Stimulated activated CD4-positive, alpha-beta T cell treated with anti-CD3 and anti-CD28 coated beads, Interleukin-4, amount 100 ng/mL, for 24 hours (primary cell): ENCODE results near the gene GPR68.

ENCODE experiments used
- DNase-seq: peaks from one replicate; pipeline ENCODE4 v3.0.0-alpha.2; 2020

The GPR68 gene, protein sequence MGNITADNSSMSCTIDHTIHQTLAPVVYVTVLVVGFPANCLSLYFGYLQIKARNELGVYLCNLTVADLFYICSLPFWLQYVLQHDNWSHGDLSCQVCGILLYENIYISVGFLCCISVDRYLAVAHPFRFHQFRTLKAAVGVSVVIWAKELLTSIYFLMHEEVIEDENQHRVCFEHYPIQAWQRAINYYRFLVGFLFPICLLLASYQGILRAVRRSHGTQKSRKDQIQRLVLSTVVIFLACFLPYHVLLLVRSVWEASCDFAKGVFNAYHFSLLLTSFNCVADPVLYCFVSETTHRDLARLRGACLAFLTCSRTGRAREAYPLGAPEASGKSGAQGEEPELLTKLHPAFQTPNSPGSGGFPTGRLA

DNA sequence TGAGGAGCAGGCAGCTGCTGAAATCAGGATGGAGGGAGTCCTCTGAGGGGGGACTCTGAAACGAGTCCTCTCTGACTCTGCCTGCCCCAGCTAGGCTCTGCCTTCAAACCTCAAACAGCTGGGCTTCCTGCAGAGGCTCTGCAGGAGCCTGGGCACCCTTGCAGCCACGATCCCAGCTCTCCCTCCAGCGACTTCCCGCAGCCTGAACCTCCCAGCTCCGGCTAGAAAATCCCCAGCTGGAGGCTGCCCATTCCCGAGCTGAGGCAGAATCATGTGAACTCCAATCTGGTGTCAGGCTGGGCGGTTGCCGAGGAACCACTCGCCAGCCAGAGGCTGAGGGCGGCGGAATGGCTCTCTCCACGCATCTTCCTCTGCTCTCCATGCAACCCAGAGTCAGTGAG lies at the start of gene GPR68:
Gene GPR68 (minus strand): TSS at position 204 of the 401 bp plus-strand sequence. CDS start 9,654 bp downstream, outside the sequence.
- no peak for DNase-seq

DNA sequence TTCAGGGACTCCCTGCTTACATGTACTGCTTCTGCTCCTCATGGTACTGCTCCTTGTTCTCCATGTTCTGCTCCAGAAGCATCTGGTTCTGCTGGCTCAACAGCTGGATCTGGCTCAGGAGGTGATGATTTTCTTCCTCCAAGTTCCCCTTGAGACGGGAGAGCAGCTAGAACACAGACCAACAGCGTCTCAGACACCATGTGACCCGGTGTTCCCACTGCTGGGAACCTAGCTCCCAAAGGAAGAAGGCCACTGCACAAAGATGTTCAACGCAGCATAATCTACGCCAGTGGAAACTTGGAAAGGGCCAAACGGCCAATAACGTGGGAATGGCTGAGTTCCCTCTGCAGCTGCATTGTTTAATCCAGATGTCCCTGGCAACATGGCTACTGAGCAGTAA lies 49.6 kb upstream of the GPR68 start:
- no peak for DNase-seq

DNA sequence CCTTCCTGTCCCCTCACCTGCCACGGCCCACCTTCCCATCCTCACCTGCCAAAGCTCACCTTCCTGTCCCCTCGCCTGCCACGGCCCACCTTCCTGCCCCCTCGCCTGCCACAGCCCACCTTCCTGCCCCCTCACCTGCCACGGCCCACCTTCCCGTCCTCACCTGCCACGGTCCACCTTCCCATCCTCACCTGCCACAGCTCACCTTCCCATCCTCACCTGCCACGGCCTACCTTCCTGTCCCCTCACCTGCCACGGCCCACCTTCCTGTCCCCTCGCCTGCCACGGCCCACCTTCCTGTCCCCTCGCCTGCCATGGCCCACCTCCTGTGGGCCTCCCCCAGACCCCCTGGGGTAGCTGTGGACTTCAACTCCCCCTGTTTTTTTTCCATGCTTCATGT lies 48.8 kb upstream of the GPR68 start:
- DNase-seq = no peak

DNA sequence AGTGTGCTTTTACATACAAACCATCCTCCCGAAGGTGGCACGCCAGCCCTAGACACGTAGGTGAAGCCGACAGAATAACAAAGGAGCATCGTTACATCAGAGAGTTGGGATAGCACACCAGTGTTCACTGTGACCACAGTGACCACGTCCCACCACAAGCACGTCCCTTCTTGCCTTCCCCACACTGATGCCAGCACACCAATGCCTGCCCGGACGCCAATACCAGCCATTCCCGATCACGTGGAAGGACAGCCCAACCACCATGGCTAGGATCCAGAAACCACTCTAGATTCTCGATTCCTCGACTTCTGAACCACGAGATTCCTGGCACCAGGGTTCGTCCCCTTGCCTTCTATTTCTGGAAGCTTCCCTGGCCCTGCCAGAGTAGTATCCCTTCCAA lies 48.0 kb upstream of the GPR68 start:
- DNase-seq = no peak

DNA sequence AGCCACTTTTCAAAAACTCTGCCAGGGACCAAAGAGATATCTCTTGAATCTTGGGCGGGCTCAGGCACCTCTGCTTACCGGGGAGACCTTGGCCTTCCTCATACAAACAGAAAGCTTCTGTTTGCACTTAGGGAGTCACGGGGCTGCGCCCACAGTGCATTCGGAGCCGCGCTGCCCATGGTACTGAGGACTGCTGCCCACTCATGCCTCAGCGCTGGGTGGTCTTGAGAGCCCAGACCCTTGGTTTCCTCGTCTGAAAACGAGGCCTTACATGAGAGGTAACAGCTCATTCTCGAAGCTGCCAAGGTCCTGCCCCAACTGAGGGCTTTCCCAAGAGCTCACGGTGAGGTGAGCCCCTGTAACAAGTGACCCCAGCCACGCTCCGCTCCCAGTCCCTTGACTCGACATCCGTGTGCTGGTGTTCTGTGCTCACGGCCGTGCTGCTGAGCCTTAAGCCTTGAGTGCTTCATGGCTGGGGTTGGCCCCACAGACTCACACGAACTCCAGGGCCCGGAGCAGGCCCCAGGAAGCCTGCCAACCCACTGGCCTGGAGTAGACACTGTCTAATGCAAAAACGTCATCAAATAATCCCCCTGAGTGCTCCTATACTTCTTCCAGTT lies 47.4 kb upstream of the GPR68 start:
- no peak for DNase-seq

DNA sequence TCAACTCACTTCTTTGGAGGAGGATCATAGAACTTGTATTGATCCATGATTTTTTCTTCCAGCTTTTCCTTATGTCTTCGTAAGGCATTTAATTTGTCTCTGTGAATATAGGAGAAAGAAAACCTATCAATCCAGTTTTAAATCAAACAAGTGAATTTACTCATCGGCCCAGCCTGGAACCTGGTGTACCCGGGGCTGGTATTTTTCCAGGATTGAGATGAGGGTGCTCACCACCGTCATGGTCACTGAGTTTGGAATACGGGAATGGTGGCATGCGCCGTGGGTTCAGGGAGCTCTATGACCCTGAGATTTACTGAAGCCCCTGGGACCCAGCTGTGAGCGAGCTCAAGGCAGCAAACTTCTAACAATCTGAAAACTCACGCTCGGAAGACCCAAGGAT lies 46.5 kb upstream of the GPR68 start:
- DNase-seq = no peak

DNA sequence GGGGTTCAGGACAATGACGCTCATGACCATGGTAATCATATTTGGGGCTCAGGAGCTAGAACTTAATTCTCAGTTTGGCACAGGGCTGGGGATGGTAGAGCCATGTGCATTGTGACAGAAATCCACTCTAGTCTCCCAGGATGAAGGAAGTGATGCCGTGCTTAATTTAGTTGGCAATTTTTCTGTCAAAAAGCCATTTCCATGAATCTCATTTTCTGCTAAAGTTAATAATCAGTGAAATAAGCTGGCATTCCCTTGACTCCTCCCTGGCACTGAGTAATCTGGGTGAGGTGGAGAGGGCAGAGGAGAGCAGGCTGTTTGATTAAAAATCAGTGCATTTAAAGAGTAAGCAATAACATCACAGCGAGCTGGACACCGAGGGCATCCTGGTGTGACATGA lies 45.0 kb upstream of the GPR68 start:
- DNase-seq = no peak

DNA sequence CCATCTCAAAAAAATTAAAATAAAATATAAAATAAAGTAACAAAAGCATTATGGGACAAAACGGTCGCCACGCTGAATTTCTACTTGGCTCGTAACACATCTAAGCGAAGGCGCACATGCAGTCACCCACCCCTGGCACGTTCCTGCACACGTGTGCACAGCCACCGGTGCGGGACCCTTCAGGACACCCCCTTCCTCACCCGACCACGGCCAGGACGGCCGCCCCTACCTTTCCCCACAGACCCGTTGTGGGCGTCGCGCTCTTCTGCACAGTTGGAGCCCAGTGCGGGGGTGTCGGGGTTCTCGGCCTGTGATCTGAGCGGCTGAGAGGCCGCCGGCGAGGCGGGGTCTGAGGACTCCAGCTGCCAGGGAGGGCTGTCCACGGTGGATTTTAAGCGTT lies 44.4 kb upstream of the GPR68 start:
- DNase-seq = no peak

DNA sequence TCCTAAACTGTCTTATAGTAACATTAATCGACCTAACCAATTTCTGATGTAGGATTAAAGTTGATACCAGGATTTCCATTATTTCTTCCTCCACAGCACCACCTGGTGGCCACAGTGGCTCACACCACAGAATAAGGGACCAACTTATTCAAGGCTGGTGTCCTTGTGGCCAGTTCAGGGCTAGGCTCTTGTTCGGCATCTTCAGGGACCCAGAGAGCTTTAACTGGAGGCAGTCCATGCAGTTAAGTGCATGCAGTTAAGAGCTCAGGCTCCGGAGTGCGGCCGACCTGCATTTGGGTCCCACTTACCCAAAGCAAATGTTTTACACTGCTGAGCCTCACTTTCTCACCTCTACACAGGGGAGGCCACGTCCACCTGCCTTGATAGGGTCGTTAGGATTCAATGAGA lies 42.0 kb upstream of the GPR68 start:
- peak; percentile 88 for DNase-seq

DNA sequence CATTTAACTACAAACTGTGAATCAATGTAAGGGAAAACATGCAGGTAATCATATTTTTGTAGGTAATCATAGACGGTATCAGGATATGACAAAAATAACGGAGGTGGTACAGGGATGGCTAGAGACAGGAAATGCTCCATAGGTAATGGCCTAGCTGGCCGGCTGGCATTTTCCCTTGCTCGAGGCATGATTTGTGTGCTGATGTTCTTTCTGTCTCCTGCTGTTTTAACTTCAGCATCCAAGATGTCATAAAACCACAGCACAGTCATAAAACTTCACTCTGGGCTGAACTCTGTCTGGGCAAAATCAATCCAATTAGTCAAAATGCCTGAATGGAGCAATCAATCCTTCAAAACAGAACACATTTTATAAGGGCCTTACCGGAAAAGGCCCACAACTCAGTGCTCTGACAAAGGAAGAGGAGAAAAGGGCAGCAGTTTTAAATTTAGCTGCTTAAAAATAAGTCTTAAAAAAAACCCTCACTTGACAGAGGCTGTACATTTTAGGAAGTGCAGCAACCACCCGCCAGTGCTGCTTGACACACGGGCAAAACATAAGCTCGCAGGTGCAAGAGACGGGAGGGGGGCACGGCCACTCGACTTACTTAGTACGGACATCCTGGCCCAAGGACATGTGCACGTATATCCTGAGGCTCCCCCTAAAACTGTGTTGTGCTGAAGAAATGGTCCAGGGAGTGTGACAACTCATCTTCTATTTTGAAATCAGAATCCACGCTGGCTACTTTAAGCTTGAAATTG lies 40.5 kb upstream of the GPR68 start:
- DNase-seq = no peak

DNA sequence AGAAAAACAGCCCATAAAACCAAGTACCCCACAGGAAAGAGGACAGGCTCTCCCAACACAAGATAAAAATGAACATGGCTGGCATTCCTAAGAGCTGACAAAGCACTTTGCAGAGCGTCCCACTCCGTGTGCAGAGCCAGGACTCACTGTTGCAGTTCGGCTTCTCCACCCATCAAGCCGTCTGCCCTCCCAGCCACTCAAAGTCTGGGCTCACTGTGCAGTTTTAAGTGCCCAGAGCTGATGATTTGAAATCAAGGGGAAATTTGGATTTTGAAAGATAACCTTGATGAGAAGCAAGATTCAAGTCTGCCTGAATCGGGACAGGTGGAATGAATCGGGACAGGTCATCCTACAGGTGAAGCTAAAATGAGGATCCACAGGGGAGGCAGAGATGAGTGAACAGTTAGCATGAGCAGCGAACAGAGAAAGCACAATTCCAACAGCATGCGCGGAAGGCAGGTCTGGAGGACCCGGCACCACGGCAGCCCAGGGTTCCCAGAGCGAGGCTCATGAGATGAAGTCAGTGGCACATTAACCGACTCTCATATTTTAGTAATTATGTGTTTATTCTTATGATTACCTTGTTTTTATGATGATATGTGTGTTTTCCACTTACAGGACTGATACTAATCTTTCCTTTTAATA lies 39.8 kb upstream of the GPR68 start:
- DNase-seq = no peak

DNA sequence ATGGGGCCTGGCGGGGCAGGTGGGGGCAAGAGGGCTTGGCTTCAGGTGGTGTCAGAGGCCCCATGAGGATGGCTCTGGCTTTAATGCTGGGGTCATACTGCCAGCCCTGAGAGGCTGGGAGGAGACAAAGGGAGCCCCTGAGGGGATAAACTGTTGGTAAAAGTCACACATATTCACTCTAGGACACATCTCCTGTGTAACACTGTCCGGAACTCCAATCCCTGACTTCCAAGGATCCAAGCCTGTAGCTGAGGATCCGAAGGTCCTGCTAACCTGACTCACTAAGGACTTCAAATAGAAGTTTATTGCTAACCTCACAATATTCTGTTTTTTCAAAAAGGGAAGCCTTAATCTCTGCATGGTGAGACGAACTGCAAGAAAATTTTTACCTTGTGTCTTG lies 39.2 kb upstream of the GPR68 start:
- no peak for DNase-seq

DNA sequence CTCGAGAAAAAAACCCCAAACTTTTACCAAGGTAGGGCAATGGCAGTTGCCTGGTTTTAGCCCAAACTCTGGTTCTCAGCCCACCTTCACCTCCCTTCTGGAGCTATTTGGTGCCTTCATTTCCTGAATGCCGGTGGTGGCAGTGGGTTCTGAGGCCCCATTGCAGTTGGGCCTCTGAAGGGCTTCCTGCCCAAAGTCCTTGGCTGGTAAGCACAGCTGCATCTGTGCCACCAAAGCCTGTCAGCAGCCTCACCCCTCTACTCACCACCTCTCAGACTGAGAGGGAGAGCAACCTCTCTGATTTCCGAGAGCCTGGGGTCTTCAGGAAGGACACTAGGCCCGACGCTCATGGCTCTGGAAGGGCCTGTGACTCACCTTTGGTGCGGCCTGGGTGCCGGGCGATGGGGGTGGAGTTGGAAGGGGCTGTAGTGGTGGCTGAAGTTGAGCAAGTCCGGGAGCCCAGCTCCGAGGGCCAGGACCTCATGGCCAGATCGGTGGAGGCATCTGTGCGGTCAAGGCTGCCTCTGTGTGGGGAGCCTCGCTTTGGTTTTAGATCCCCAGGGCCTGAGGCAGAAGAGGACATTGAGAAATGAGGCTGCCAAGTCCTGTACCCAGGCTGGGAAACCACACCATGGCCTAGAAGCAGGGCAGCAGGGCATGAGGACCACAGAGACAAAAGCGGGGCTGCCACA lies 38.6 kb upstream of the GPR68 start:
- no peak for DNase-seq

DNA sequence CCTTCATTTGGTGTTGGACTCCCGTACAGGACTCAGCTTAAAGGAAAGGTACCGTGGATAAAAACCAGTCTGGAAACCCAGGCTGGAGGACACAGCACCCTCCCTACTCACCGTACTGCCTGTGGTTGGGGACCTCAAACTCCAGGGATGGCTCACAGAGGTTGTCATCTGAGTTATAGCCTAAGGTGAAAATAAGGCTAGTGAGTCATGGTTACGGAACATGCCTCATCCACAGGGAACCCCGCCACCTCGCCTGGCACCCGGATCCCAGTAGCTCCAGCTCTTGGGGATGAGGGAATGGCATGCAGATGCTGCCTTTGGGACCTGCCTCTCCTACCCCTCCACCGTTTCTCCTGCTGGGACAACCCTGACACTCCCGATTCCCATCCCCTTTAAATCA lies 36.8 kb upstream of the GPR68 start:
- no peak for DNase-seq

DNA sequence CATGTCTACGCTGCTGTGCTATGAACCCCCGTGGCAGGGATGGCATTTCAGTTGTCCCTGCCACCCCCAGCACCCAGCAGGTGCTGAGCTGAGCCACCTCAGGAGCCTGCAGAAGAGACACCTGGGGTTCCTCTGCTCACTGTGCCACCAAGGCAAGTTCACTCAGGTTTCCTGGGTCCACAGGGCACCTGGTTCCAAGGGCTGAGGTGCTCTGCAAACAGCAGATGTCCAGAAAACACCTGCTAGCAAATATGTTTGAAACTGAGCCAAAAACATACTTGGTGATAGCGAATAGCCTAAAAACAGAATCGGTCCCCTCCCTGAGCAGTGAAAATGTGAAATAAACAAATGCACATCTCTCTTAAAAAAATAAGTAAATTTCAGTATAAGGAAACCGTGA lies 35.6 kb upstream of the GPR68 start:
- no peak for DNase-seq

DNA sequence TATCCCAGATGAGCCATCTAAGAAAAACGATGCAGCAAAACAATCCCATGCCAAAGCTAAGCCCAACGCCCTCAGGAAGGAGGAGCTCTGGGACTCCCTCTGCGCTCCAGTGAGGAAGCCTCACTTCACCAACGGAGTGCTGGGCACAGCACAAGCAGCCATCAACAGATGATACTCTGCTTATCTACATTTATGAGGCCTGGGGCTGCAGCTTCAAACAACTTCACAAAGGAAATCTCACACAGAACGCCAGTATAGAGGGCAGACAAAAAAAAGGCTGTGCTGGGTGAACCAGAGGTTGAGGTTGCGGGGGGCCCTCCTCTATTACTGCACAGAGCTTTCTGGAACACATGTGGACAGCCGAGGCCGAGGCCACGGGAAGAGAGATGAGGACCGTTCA lies 34.9 kb upstream of the GPR68 start:
- no peak for DNase-seq

DNA sequence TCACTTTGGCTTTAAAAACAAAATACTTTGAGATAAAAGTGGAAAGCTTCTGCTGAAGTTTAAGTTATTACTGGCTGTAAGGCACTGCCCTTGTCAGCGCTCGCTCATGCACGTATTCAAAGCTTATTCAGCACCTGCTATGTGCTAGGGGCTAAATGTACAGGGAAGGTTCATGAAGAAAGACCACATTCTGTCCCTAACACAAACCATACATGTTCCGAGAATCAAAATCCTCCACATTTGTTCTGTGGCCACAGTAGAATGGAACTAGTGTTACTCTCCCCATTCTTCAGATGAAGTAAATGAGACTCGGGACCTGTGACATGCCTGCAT lies 33.8 kb upstream of the GPR68 start:
- DNase-seq = no peak

DNA sequence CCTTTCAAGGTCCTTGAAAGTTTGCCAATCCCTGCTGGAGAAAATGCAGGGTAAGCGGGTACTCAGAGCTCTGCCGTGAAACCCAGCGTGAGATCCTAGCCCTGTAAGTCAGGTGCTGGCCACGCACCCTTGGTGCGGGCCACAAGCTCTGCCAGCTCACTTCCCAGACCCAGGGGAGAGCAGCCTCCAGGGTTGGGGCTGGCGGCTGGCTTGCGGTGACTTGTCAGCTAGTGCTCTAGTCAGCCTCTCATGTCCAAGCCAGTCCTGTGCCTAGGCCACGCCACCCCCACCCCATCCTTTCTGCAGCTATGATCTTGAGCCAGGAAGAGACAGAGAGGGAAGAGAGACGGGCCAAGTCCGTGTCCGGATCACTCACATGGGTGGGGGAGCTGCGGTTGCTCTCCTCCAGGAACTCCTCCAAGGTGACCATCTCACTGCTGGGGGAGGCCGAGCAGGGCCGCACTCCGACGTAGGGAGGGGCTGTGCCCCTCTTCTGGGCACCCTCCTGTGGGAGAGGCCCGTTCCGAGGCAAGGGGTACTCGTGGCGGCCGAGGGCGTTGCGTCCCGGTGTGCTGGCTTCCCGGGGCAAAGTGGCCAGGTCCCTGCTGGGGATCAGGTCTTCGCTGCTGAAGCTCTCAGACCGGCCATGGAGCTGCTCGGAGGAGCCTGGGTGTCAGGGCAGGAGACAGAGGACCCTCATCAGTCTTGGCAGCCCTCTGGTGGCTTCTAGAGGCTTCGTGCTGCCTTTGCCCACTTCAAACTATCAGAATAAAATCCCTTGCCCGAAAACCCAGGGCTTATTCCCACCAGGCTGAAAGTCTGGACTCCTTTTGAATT lies 33.3 kb upstream of the GPR68 start:
- DNase-seq = no peak

DNA sequence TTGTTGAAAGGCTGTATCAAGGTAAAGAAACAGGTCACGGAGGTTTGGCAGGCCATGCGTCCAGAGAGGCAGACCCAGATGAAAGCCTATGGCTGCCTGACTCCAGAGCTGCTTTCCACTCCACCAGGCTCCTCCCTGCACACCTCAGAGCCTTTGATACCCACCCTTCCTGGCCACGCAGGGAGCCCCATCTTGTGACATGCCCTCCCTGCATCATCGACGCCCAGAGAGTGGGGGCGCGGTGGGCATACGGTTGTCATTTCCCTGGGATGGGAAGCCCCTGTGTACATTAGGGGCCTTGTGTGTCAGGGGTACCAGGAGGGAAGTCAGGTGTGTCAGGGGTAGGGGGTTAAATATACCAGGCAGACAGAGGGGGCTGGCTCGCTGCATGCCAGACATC lies 30.3 kb upstream of the GPR68 start:
- DNase-seq = no peak

DNA sequence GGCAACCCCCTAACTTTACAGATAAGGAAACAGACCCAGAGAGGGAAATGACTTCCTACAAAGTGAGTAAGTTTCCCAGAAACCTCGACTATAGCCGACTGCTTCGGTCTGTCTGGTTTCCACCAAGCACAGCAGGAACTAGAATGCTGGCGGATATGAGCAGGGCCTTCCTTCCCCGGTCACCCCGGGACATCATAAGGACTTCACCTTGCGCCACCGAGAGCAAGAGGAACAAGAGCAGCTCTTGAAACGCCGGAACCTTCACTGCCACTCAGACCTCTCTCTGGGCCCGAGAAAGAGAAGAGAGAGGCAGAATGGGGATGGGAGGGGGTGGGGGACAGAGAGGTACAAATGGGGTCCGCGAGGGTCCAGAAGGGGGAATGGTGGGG lies 29.4 kb upstream of the GPR68 start:
- no peak for DNase-seq

DNA sequence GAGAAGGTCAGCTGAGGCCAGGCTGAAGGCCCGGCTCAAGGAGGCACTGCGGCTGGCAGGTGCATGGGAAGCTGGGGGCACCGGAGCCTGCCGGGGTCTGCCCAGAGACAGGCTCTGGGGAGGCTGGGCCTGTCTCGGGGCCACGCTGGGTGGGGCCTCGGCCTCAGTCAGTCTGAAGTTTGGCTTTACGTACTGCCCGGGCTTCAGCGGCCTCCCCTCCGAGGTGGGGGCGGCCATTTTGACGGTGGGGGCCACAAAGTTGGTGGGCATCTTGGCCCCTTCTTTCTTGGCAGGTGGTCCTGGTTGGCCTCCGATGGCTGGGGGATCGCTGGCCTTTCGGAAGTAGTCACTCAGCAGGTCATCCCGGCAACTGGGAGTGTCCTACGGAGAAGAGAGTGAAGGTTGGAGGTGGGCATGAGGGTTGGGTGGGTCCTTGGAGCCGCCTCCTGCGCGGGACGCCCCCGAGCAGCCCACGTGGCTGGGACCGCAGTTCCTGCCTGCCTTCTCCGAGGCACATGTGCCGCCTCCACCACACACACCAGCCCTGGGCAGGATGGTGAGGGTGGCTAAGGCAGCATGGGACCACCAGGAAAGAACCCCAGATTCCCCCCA lies 28.9 kb upstream of the GPR68 start:
- no peak for DNase-seq
